ENCODE measurements around the gene SDF2. TPM values are rescaled to one million over a fixed set of nuclear protein-coding genes. Genes with fewer than 3 reads are reported as not detected.

Gene SDF2
- total RNA-seq, 6 donors from 2014 or later = 43.2 to 91.1 (median 52.5) TPM

GRCh38 chr17:28634206-28634865, 27.4 kb downstream of the SDF2 start:
- Histone ChIP-seq H3K36me3 (peaks cover 37 to 100% (median 94%) of the 10 kb centered on the region in 4 donors), H3K9me3 (no peaks in the 10 kb centered on the region), H3K27me3 (no peaks in the 10 kb centered on the region), H3K4me3 (no peak overlapping the region), H3K4me1 (no peaks in the 10 kb centered on the region), H3K27ac (no peak overlapping the region)
- 72 to 78% methylated on average over 14 of the region's 14 CpGs for WGBS, 2 donors
- ATAC-seq (ENCODE audit: low FRiP score in 2 of 2) = no peak
- DNase-seq = no peak
- no peak for TF ChIP-seq POLR2A (IDR thresholded peaks at IDR 0.05)

GRCh38 chr17:28626818-28627217, 34.9 kb downstream of the SDF2 start:
- ATAC-seq (ENCODE audit: low FRiP score in 2 of 2) = no peak
- TF ChIP-seq EP300 (IDR thresholded peaks at IDR 0.05) = no peak
- H3K4me3 ChIP-seq = no peak overlapping the region
- H3K4me1 ChIP-seq = no peaks in the 10 kb centered on the region
- H3K27ac ChIP-seq = no peak overlapping the region
- peaks cover 25 to 97% (median 79%) of the 10 kb centered on the region in 4 donors for H3K36me3 ChIP-seq
- WGBS, 2 donors = 90 to 96% methylated on average over 4 of the region's 4 CpGs
- H3K27me3 ChIP-seq = no peaks in the 10 kb centered on the region
- DNase-seq = no peak
- no peaks in the 10 kb centered on the region for H3K9me3 ChIP-seq

GRCh38 chr17:28624148-28624547, 37.6 kb downstream of the SDF2 start:
- no peak for TF ChIP-seq POLR2AphosphoS5 (IDR thresholded peaks at IDR 0.05)
- no peak for TF ChIP-seq POLR2A (IDR thresholded peaks at IDR 0.05)
- TF ChIP-seq EP300 (IDR thresholded peaks at IDR 0.05) = no peak
- TF ChIP-seq CTCF (IDR thresholded peaks at IDR 0.05) = no peak
- Histone ChIP-seq H3K36me3 (peaks cover 46 to 97% (median 82%) of the 10 kb centered on the region in 4 donors), H3K9me3 (no peaks in the 10 kb centered on the region), H3K27ac (no peak overlapping the region), H3K4me3 (no peak overlapping the region), H3K4me1 (no peaks in the 10 kb centered on the region), H3K27me3 (no peaks in the 10 kb centered on the region)
- 93 to 96% methylated on average over 2 of the region's 2 CpGs for WGBS, 2 donors
- ATAC-seq (ENCODE audit: low FRiP score in 2 of 2) = no peak
- no peak for DNase-seq

- no peak overlapping the region for H3K4me3 ChIP-seq
- ATAC-seq (ENCODE audit: low FRiP score in 2 of 2) = no peak
- no peak for DNase-seq
- H3K36me3 ChIP-seq = peaks cover 50 to 97% (median 84%) of the 10 kb centered on the region in 4 donors
- no peaks in the 10 kb centered on the region for H3K9me3 ChIP-seq
- no peaks in the 10 kb centered on the region for H3K27me3 ChIP-seq
- no peaks in the 10 kb centered on the region for H3K4me1 ChIP-seq
- no peak overlapping the region for H3K27ac ChIP-seq
- TF ChIP-seq POLR2AphosphoS5 (IDR thresholded peaks at IDR 0.05) = no peak
- no peak for TF ChIP-seq EP300 (IDR thresholded peaks at IDR 0.05)
- TF ChIP-seq CTCF (IDR thresholded peaks at IDR 0.05) = no peak
- no peak for TF ChIP-seq POLR2A (IDR thresholded peaks at IDR 0.05)
- WGBS, 2 donors = 95 to 97% methylated on average over 4 of the region's 4 CpGs
Observed at GRCh38 chr17:28623696-28624095, 38.0 kb downstream of the SDF2 start.

GRCh38 chr17:28622186-28622585, 39.5 kb downstream of the SDF2 start:
- Histone ChIP-seq H3K9me3 (no peaks in the 10 kb centered on the region), H3K27ac (no peak overlapping the region), H3K27me3 (no peaks in the 10 kb centered on the region), H3K36me3 (peaks cover 64 to 98% (median 88%) of the 10 kb centered on the region in 4 donors), H3K4me3 (no peak overlapping the region), H3K4me1 (no peaks in the 10 kb centered on the region)
- WGBS, 2 donors = 91 to 96% methylated on average over 3 of the region's 3 CpGs
- DNase-seq (no peak), ATAC-seq (ENCODE audit: low FRiP score in 2 of 2) (no peak)
- TF ChIP-seq POLR2AphosphoS5 (IDR thresholded peaks at IDR 0.05) (no peak), CTCF (IDR thresholded peaks at IDR 0.05) (no peak), POLR2A (IDR thresholded peaks at IDR 0.05) (no peak), EP300 (IDR thresholded peaks at IDR 0.05) (no peak)

GRCh38 chr17:28620010-28620409, 41.7 kb downstream of the SDF2 start:
- 88 to 100% methylated on average over 2 of the region's 2 CpGs for WGBS, 2 donors
- Histone ChIP-seq H3K27ac (no peak overlapping the region), H3K27me3 (no peaks in the 10 kb centered on the region), H3K4me1 (no peaks in the 10 kb centered on the region), H3K4me3 (no peak overlapping the region), H3K36me3 (peaks cover 79 to 100% (median 93%) of the 10 kb centered on the region in 4 donors), H3K9me3 (no peaks in the 10 kb centered on the region)
- DNase-seq (no peak), ATAC-seq (ENCODE audit: low FRiP score in 2 of 2) (no peak)
- TF ChIP-seq POLR2A (IDR thresholded peaks at IDR 0.05) (no peak), EP300 (IDR thresholded peaks at IDR 0.05) (no peak), CTCF (IDR thresholded peaks at IDR 0.05) (no peak), POLR2AphosphoS5 (IDR thresholded peaks at IDR 0.05) (no peak)
